Measurements from ENCODE around the gene IGF1R.

The IGF1R gene

DNA sequence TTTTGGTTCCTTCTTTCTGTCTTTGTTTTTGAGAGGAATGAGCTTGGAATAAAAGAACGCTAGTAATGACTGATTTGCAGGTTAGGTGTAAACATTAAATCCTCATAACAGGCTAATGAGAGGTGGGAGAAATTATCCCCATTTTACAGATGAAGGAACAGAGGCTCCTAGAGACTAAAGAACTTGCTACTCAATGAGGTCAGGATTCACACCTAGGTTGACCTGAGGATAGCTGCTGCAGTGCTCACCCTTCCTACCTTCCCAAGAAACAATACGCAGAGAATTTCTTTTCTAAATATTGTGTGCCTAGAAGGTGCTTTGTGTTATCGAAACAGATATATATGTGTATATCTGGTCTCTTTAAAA lies 106.3 kb downstream of the IGF1R start:
- no peak for DNase-seq

DNA sequence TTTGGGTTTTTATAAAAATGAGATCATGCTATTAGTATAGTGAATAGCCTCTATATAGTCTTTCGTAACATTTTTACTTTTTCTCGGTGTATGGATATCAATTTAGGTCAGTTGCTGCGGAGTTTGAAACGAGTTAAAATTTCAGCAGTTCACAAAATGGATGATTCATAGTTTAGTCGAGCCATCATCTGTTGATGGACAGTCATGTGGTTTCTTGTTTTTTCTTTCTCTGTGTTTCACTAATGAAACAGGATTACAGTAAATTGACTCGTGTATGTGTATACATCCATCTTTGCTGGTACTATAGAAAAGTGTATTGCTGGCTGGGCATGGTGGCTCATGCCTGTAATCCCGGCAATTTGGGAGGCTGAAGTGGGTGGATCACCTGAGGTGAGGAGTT lies 106.8 kb downstream of the IGF1R start:
- DNase-seq = no peak

DNA sequence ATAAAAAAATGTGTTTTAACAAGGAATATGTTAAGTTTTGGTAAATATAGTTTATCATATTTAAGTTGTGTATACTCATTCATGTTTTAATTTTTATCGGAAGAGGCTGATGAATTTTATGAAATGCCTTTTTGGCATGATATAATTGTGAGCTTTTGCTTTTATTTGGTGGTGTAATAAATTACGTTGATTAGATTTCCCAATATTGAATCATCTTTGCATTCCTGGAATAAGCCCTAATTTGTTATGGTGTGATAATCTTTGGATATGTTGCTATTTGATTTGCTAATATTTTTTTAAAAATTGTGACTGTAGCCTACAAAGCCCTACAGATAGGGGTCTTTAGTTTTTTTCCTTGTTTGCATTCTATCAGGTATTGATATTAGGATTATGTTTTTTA lies 107.4 kb downstream of the IGF1R start:
- DNase-seq = no peak

DNA sequence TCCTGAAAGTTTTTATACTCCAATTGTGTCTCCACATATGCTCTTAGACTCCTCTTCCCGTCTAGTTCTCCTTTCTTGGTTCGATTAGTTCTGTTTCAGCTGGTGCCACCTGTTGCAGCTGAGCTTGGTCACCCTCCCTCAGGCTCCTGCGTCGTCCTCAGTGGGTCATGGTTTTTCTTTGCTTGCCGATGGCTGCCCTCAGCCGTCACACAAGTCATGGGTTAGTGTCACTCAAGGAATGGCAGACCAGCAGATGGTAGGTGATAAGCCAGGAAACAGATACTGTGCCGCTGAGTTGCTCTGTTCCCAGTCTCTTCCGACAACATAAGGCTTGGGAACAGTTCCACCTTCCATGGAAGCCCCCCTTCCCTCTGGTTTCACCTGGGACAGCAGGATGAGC lies 109.9 kb downstream of the IGF1R start:
- DNase-seq = no peak

DNA sequence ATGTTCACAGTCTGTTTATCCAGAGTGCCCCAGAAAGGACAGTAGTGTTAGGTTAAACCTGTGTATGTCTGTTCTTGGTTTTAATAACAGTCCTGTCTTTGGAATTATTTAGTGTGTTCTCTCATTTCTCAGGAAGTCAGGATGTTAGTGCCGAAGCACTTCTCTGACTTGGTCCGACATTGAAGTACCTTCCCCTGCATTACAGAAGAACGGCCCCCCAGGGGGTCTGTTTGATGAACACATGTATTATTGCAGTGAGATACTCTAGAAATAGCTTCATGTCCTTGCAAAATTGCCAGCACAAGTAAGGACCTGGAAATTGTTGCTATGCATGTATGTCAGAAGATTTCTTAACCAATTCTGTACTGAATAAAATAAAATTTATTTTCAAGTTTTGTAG lies 110.9 kb downstream of the IGF1R start:
- no peak for DNase-seq

DNA sequence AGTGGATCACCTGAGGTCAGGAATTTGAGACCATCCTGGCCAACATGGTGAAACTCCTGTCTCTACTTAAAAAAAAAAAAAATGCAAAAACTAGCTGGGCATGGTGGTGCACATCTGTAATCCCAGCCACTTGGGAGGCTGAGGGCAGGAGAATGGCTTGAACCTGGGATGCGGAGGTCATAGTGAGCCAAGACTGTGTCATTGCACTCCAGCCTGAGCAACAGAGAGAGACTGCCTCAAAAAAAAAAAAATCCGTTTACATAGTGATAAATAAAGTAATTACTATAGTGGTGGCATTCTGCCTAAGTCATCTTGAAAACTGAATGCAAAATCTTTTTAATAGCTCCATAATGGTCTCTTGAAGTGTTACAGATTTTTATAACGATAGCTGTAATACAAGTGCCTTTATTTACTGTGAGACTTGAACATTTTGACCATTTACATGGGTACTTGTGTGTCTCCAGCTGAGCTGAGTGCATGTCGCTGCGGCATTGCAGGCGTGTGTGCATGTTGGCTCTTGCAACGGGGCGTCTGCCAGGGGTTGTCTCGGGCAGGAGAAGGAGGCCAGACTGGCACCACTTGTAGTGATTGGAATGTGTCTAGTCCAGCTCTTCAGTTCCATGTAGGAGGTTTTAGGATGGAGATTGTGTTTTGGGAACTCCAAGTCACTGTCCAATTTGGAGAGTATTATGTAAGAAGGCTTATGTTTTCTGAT lies 111.9 kb downstream of the IGF1R start:
- DNase-seq = no peak

DNA sequence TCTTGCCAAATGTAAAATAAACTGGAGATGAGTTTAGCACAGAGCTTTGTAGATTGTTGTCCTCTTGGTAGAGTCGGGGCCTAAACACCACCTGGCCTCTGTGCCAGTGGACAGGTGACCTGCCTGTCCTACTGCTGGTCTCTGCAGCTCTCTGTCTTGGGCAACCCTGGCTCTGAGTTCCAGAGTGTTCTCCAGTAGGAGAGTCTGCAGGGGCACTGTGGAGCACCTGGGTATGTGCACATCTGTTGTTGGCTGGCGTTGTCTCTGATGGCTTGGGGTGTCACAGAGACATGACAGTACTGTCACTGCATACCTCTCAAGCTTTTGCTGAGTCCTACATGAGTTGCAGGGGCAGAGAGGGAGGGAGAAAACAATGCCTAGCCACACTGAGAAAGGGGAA lies 112.6 kb downstream of the IGF1R start:
- DNase-seq = no peak

DNA sequence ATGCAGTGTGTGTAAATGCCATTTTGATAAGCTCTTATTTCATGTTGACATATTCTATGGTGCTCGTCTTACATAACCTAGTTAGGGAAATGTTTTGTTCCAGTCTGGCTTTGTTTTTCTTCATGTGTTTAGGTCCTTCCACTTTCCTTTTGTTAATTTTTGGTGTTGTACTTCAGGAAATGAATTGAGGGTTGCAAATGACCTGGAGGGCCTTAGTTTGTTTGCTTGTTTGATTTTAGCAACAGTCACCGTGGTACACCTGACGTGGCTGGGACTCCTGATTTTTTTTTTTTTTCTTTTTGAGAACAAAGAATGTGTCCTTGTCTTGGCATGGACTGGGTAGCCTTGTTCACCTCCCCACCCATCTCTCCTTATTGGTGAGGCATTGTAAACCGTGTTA lies 114.8 kb downstream of the IGF1R start:
- no peak for DNase-seq

DNA sequence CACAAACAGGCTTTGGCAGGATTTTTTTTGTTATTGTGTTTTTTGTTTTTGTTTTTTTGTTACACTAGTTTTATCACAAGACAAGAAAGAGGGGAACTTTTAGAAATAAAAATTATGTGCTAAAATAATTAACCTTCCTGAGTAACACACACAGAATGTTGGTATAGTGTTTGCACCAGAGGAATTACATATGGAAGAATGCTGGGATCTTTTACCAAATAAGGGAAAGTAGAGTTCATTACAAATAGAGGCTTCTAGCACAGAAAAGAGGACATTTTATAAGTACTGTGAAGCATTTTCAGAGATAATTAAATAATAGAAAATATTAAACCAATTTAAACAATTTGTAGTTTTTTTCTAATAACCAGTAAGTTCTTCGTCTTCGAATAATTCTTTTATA lies 116.0 kb downstream of the IGF1R start:
- DNase-seq = no peak

DNA sequence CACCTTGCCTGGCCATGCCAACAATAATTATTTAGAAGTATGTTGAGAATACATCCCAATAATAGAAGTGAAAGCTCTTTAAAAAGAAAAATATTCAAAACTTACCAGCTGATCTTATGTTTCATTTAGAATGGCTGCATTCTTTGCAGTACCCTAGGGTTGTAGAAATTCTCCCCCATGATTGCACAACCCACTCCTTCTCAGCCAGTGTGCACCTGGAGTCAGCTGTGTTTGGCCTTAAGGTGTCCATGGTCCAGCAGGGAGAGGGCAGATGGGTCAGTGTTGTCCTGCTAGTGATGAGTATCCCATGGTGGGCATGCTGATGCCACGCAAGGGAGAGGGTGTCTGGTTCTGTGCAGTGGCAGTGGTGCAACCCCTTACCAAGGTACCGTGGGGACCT lies 117.3 kb downstream of the IGF1R start:
- no peak for DNase-seq

DNA sequence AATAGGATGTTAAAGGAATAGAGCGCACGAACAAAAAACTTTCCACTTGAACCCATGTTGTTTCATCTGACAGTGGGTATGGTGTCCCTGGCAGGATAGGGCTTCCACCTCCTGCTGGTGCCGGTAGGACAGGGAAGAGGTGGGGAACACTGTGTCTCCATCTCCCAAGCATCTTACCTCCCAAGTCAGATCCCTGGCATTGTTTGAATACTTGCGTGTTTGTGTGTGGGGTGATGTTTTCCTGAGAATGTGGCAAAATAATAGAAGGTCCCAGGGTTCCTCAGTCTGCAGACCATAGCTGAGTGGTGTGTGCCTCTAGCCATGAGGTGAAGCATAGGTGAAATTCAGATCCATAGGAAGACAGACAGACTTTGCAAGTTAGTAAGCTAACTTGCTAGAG lies 119.4 kb downstream of the IGF1R start:
- DNase-seq = no peak

DNA sequence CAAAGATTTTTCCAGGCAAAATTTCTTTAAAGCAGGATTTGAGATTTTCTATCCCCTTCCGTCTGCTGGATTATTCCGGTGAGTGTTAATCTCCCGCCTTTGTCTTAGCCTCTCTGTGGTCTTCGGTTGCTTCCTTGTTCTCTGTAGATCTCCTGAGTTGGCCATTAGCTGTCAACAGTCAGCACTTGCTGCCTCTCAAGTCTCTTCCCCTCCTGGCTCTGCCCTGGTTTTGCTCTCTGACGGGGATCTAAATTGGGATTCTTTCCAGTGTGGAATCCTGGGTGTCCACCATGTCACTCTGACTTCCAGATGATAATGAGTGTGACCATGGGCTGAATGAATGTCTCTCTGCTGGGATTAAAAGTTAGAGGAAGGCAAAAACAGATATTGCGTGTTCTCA lies 121.5 kb downstream of the IGF1R start:
- DNase-seq = no peak

DNA sequence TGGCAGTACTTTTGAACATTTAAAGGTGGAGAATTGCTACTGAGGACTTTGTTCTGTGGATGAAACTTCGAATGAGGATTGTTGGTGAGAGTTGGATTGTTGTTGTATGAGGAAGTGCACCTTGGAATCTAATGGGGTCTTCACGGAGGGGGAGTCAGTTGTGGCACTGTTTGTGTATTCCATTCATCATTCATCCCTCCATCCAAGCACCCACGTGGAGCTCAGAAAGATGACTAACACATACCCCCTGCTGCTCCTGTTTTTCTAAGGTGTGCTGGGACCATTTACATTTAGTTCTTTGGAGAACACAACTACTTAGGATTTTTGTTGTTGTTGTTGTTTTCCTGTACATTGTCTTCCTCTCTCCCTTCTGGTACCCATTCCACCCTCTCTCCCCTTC lies 122.6 kb downstream of the IGF1R start:
- no peak for DNase-seq

DNA sequence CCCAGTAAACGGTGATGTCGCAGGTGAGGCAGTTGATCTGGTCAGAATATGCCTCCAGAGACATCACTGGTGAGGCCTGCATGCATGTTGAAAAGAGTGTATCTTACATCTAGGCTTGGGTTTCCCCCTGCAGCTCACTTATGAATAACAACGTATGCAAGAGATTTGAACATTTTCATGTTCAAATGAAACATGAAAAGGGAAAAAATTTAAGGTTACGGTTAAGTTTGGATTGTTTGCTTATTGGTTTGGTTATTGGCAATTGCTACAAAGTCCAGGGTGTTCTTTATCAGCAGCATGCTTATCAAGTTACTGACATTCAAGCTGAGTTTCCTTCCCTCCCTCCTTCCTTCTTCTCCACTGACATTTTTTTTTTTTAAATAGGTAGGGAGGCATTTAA lies 123.2 kb downstream of the IGF1R start:
- no peak for DNase-seq

DNA sequence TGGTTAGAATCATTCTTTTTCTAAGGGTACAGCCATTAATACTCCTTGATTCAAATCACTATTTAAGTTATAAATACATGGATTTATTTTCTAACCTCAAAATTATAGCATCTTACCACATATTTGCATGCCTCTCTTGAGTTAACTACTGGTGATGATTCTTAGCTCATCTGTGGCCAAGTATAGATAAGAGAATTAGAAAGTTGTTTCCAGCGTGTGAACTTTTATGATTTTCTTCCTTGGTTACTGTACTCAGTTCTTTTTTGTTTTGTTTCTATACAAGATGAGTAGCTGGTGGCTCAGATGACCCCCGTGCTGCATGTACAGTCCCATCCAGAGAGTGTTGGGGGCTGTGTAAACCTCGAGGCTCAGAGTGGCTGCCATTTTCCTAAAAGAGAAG lies 124.6 kb downstream of the IGF1R start:
- DNase-seq = no peak

DNA sequence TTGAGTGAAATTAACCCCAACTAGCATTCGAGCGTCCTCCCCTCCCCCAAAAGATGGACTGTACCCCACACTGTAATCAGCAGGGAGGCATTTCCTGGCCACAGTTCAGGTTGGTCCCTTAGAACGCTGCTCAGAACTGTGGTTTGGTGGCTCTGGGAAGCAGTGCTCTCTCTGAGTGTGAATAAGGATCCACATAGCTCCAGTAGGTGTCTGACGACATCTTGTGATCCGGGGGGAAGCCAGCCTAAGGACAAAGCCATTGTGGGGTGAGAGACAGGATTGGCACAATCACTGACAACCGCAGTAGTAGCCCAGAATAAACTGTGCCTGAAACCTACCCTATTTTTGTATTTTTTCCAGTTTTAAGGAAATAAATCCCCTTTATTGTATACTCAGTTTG lies 125.3 kb downstream of the IGF1R start:
- no peak for DNase-seq

DNA sequence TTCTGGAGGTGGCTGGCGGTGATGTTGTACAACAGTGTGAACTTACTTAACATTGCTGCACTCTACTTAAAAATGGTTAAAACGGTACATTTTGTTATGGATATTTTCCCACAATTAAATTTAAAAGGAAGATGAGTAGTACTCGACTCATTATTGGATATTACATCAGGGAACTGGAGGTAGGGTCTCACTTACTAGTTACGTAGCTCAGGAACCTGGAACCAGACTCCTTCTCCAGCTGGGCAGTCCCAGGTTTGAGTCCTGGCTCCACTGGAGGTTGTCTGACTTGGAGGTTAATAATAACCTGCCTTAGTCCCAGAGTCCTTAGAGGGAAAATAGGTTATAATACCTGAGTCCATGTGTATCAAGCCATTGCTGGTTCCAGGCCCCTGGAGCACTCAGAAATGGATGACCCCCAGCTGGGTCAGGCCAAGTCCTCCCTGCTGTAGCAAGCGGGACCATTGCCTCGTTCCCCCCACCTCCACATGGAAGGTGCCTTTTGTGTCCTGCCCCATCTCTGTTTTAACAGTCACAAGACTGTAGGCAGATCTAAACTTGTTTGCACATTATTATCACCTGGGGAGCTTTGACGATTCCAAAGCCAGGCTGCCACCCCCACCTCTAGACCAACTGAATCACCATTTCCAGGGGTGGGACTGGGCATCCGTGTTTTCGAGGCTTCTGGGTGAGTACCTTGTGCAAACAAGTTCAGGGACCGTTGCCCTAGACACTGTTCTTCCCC lies 126.6 kb downstream of the IGF1R start:
- no peak for DNase-seq

DNA sequence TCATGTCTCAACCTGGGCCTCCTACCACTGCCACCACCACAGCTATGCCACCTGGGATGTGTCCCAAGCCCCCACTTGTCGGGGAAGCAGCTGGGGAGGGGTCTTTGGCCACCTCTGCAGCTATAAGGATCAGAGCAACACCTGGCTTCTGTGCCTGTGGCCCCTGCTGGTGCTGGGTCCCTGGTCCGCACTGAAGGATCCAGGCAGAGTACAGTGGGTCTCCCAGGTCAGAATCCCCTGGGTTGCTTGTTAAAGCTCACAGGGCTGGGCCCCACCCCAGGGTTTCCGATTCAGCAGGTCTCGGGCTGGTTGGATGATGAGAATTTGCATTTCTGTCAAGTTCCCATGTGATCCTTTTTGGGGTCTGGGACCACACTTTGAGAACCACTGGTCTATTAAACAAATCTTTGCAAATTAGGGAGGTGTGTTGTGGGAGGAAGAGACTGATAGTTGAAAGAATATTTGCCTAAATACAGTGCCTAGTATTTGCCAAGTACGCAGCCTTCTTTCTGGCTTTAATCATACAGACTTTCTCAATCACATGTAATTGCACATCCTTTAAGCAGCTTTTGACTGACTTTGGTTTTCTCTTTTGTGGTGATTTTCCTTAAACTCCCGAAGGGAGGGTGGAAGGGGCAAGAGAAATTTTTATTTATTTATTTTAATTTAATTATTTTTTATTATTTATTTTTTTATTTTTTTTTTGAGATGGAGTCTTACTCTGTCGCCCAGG lies 127.3 kb downstream of the IGF1R start:
- no peak for DNase-seq

DNA sequence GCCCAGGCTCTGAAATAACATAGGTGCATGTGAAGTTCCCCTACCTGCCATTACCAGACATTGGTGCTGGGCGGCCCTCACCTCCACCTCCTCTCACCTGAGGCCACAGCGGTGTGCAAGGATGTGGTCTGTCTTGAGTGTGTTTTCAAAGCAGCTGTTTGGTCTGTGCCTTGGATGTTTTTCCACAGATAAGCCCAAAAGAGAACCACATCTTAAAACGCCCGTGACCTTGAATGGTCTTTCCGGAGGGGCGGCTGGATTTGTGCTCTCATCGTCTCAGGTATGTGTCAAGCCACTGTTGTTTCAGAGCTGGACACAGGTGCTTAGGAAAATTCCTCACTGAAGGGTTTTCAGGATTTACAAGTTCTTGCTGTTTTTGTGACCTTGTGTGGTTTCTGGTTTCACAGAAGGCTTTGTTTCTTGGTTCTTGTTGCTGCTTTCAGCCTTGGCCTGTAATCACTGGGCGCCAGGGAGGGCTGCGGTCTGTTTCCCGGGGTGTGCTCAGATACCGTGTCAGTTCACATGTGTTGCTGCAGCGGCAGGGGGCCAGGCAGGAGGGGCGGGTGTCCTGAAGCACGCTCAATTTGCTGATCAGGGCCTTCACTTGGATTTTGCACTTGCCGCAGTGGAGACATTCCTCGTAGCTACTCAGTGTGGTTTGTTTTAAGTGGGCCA lies 128.4 kb downstream of the IGF1R start:
- no peak for DNase-seq

DNA sequence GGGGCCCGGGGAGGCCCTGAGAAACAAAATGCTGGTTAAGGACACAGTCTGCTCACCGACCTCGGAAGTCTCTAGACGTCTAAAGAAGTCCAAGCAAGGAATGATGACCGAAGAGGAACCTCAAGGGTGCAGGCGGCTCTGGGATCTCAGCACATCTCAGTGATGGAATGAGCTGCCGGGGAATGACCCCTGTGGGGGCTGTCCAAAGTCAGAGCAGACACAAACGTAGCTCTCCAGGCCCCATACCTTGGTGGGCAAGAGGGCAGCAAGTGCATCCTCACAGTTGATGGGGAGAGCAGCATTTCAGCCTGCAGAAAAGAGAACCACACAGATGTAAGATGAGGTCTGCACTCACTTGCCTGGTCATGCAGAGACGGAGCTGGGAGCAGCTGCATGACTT lies 129.1 kb downstream of the IGF1R start:
- DNase-seq = no peak

DNA sequence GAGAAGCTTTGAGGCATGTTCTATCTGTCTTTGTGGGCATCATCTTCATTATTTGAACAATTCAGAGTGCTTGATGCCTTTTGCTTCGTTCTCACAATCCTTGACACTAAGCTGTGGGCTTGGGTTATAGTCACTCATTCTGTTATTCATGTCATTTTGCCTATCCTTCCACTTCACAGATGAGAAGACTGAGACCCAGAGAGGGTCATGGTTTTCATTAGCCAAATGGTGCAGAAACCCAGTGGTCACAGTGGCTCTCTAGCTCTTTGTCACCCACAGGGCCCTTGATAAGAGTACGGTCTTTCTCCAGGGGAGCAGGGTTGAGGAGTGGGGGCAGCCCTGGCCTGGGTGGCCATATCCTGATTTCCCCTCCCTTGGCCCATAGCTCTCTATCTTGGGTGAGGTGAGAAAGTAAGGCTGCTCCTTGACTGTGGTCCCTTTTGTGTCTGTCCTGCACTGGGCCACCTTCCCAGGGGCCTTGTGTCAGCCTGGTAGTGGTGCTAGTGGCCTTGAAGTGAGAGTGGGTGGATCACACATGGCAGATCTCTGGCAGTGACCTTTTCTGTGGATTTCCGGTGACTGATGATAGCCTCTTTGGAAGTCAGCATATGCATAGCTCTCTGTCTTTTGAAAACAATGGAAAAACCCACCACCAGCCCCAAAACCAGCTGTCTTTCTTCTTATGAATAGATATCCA lies 130.1 kb downstream of the IGF1R start:
- DNase-seq = no peak

DNA sequence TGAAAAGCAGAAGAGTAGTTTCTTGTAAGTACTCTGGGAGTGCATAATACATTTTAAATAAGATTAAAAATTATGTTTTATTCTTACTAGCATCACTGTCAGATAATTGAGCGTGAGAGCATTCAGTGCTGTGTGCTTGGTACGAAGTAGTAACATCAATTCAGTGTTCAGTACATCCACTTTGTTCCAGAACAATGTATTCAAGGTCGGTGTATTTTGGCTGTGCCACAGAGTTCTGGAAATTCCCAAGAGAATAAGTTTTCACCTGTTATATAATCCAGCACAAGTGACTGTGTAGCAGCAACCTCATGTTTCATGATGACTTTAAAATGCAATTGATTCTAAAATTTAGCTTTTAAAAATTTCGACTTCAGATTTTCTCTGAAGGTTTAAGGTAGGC lies 130.6 kb downstream of the IGF1R start:
- no peak for DNase-seq

DNA sequence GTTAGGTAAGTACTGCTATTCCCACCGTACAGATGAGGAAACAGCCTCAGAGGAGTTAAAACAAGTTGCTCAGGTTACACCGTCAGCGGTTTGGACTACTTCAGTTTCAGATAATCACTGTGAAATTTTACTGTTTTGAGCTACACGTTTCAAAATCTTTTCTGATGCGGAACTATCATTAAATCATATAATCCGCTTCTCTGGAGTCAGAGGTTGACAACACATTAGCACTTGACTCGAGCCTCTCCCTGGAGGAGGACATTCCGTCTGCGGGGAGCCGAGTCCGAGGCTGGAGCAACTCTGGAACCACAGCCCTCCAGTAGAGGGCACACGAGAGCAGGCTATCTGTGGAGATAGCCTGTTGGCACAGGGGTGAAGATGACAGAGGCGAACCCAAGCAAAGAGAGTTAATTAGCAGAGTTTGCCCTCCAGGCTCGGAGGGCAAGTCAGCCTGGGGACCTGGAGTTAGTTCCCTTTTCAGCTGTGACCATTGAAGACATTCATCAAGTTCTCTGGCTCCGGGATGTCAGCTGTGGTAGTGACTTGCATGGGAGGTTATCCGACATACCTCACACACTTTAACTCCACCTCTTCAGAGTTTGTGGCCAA lies 131.2 kb downstream of the IGF1R start:
- DNase-seq = peak; percentile 64
